Measurements from ENCODE around the gene ERMP1.
"Not testable (repeated sequence)": the region's sequence is repeated elsewhere in the genome, so short reads cannot be mapped to it uniquely, and the experiment has no call there.

ERMP1 gene

DNA sequence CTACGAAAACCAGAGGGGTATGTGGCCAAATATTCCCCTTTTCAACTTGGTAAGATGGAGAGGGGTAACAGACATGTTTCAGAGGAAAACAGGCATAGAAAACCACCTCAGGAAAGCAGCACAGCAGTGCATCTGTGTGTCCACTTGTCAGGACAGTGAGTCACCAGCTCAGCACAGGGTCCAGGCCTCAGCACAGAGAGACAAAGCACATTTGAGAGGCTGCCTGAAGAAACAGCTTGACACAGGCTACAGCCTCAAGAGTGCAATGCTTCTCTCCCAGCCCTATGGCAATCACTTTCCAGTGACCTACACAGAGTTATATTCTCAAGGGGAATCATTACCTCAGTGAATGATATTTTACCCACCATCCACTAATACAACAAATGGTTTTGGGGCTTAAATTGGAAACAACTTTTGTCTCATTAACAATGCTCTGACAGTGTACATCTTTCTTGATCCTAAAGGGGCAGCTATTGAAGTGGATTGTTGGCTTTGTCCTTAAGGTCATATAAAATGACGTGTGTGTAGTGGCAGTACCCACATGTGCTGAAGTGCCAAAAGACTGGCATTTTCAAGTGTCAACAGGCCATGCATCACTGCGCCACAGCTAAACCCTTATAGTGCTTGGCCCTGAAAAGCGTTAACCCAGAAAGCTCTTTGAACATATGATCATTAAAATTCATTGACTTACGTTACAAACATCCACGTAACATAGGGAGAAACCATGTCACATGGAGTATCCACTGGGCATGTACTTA is 46.4 kb downstream of the ERMP1 start:
- Histone ChIP-seq H3K9ac (ENCODE audit: low read depth, low read length, poor library complexity, severe bottlenecking) (no peak overlapping the region), H4K20me1 (ENCODE audit: insufficient read depth, low read length, poor library complexity, severe bottlenecking) (no peaks in the 10 kb centered on the region), H3K4me2 (ENCODE audit: low read depth, low read length, poor library complexity, severe bottlenecking) (no peak overlapping the region), H3F3A (ENCODE audit: low read depth) (no peaks in the 10 kb centered on the region), H3K4me1 (ENCODE audit: insufficient read depth, low read length, poor library complexity, severe bottlenecking) (no peaks in the 10 kb centered on the region), H3K9me2 (replicated peaks; ENCODE audit: low read depth, low read length) (no peaks in the 10 kb centered on the region), H3K79me2 (ENCODE audit: insufficient read depth, low read length) (no peaks in the 10 kb centered on the region), H2AFZ (ENCODE audit: low read length) (no peak overlapping the region), H3K9me3 (ENCODE audit: insufficient read depth, low read depth, low read length) (no peaks in the 10 kb centered on the region), H3K36me3 (ENCODE audit: insufficient read depth, low read length) (peaks cover 76% of the 10 kb centered on the region), H3K27me3 (ENCODE audit: insufficient read depth, low read length, poor library complexity, severe bottlenecking) (no peaks in the 10 kb centered on the region), H3K4me3 (ENCODE audit: low read length, poor library complexity, severe bottlenecking) (no peak overlapping the region)
- TF ChIP-seq CTCF (conservative IDR thresholded peaks at IDR 0.05; ENCODE audit: low read length): no peak
- no peak for TF ChIP-seq EZH2phosphoT487 (IDR thresholded peaks at IDR 0.05; ENCODE audit: borderline replicate concordance)

- Histone ChIP-seq H3K4me2 (ENCODE audit: low read depth, low read length, poor library complexity, severe bottlenecking) (no peak overlapping the region), H3K4me1 (ENCODE audit: insufficient read depth, low read length, poor library complexity, severe bottlenecking) (no peaks in the 10 kb centered on the region), H3K9me2 (replicated peaks; ENCODE audit: low read depth, low read length) (no peaks in the 10 kb centered on the region), H2AFZ (ENCODE audit: low read length) (no peak overlapping the region), H3K9me3 (ENCODE audit: insufficient read depth, low read depth, low read length) (no peaks in the 10 kb centered on the region), H4K20me1 (ENCODE audit: insufficient read depth, low read length, poor library complexity, severe bottlenecking) (no peaks in the 10 kb centered on the region), H3K79me2 (ENCODE audit: insufficient read depth, low read length) (no peaks in the 10 kb centered on the region; the same call in 1 of the 2 replicates), H3K36me3 (ENCODE audit: insufficient read depth, low read length) (peaks cover 76% of the 10 kb centered on the region), H3F3A (ENCODE audit: low read depth) (no peaks in the 10 kb centered on the region), H3K4me3 (ENCODE audit: low read length, poor library complexity, severe bottlenecking) (no peak overlapping the region), H3K27me3 (ENCODE audit: insufficient read depth, low read length, poor library complexity, severe bottlenecking) (no peaks in the 10 kb centered on the region), H3K9ac (ENCODE audit: low read depth, low read length, poor library complexity, severe bottlenecking) (no peak overlapping the region)
- TF ChIP-seq CTCF (conservative IDR thresholded peaks at IDR 0.05; ENCODE audit: low read length) (no peak), EZH2phosphoT487 (IDR thresholded peaks at IDR 0.05; ENCODE audit: borderline replicate concordance) (no peak)
Measured at GRCh38 chr9:5784526-5785315, 48.2 kb downstream of the ERMP1 start.

DNA sequence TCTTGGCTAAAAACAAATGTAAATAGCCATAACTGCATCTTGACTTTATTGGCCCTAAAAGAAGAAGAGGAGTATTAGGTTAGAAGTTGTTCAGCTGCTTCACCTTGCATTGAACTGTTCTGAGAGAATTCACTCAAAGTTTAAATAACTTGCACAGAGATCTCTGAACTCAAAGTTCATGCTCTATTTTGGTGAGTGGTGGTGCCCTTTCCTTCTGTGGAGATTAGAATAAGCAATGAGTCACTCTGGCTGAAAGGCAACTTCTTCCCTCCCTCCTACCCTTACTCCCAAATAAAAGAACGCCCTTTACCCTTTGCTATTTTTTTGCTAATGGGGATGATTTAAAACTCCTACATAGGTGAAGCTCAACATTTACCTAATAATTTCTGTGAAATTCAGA is 48.9 kb downstream of the ERMP1 start:
- Histone ChIP-seq H3K9ac (ENCODE audit: low read depth, low read length, poor library complexity, severe bottlenecking) (no peak overlapping the region), H2AFZ (ENCODE audit: low read length) (no peak overlapping the region), H3K4me3 (ENCODE audit: low read length, poor library complexity, severe bottlenecking) (no peak overlapping the region), H3F3A (ENCODE audit: low read depth) (no peaks in the 10 kb centered on the region), H3K79me2 (ENCODE audit: insufficient read depth, low read length) (no peaks in the 10 kb centered on the region; the same call in 1 of the 2 replicates), H3K36me3 (ENCODE audit: insufficient read depth, low read length) (peaks cover 84% of the 10 kb centered on the region), H3K4me1 (ENCODE audit: insufficient read depth, low read length, poor library complexity, severe bottlenecking) (no peaks in the 10 kb centered on the region), H3K27me3 (ENCODE audit: insufficient read depth, low read length, poor library complexity, severe bottlenecking) (no peaks in the 10 kb centered on the region), H3K9me2 (replicated peaks; ENCODE audit: low read depth, low read length) (no peaks in the 10 kb centered on the region), H3K4me2 (ENCODE audit: low read depth, low read length, poor library complexity, severe bottlenecking) (no peak overlapping the region), H3K9me3 (ENCODE audit: insufficient read depth, low read depth, low read length) (no peaks in the 10 kb centered on the region; the same call in 1 of the 2 replicates), H4K20me1 (ENCODE audit: insufficient read depth, low read length, poor library complexity, severe bottlenecking) (no peaks in the 10 kb centered on the region)
- TF ChIP-seq EZH2phosphoT487 (IDR thresholded peaks at IDR 0.05; ENCODE audit: borderline replicate concordance) (no peak), CTCF (conservative IDR thresholded peaks at IDR 0.05; ENCODE audit: low read length) (no peak)

DNA sequence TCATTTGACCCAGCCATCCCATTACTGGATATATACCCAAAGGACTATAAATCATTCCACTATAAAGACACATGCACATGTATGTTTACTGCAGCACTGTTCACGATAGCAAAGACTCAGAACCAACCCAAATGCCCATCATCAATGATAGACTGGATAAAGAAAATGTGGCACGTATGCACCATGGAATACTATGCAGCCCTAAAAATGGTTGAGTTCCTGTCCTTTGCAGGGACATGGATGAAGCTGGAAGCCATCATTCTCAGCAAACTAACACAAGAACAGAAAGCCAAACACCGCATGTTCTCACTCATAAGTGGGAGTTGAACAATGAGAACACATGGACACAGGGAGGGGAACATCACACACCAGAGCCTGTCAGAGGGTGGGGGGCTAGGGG is 49.5 kb downstream of the ERMP1 start:
- H3K4me3 ChIP-seq (ENCODE audit: low read length, poor library complexity, severe bottlenecking); H3K9me3 ChIP-seq (ENCODE audit: insufficient read depth, low read depth, low read length); H3F3A ChIP-seq (ENCODE audit: low read depth); H3K9ac ChIP-seq (ENCODE audit: low read depth, low read length, poor library complexity, severe bottlenecking); H4K20me1 ChIP-seq (ENCODE audit: insufficient read depth, low read length, poor library complexity, severe bottlenecking); H3K79me2 ChIP-seq (ENCODE audit: insufficient read depth, low read length); H3K9me2 ChIP-seq (replicated peaks; ENCODE audit: low read depth, low read length); H3K4me2 ChIP-seq (ENCODE audit: low read depth, low read length, poor library complexity, severe bottlenecking); H3K27me3 ChIP-seq (ENCODE audit: insufficient read depth, low read length, poor library complexity, severe bottlenecking); H3K4me1 ChIP-seq (ENCODE audit: insufficient read depth, low read length, poor library complexity, severe bottlenecking); H2AFZ ChIP-seq (ENCODE audit: low read length): not testable (repeated sequence)
- H3K36me3 ChIP-seq (ENCODE audit: insufficient read depth, low read length): peaks cover 89% of the 10 kb centered on the region

GRCh38 chr9:5779705-5780218 is 53.2 kb downstream of the ERMP1 start:
- not testable (repeated sequence) for H3K4me2 ChIP-seq (ENCODE audit: low read depth, low read length, poor library complexity, severe bottlenecking); H4K20me1 ChIP-seq (ENCODE audit: insufficient read depth, low read length, poor library complexity, severe bottlenecking); H3K79me2 ChIP-seq (ENCODE audit: insufficient read depth, low read length); H3K27me3 ChIP-seq (ENCODE audit: insufficient read depth, low read length, poor library complexity, severe bottlenecking); H3K9me2 ChIP-seq (replicated peaks; ENCODE audit: low read depth, low read length); H3K4me1 ChIP-seq (ENCODE audit: insufficient read depth, low read length, poor library complexity, severe bottlenecking); H3K4me3 ChIP-seq (ENCODE audit: low read length, poor library complexity, severe bottlenecking); H3K9me3 ChIP-seq (ENCODE audit: insufficient read depth, low read depth, low read length); H3F3A ChIP-seq (ENCODE audit: low read depth); H3K9ac ChIP-seq (ENCODE audit: low read depth, low read length, poor library complexity, severe bottlenecking); H2AFZ ChIP-seq (ENCODE audit: low read length)
- peaks cover 85% of the 10 kb centered on the region for H3K36me3 ChIP-seq (ENCODE audit: insufficient read depth, low read length)

Data from Loucy (cell line).